Choroid plexus epithelial cell (primary cell): ENCODE results near the gene HLTF.
"Not testable (repeated sequence)": the region's sequence is repeated elsewhere in the genome, so short reads cannot be mapped to it uniquely, and the experiment has no call there.

Experiments used
- DNase-seq: peaks from one replicate; pipeline ENCODE4 v3.0.0-alpha.2; 2010; ENCODE audit warnings: low read depth
- H3K4me3 ChIP-seq: 2 replicates; pipeline ENCODE4 v1.5.1; 2011; ENCODE audit warnings: low read depth, mild to moderate bottlenecking, control low read depth, low read length, moderate library complexity
- TF ChIP-seq, protein P1 (sequence below): conservative IDR thresholded peaks from 2 replicates; pipeline ENCODE4 v1.5.1; 2011; ENCODE audit warnings: low read depth, mild to moderate bottlenecking, control low read depth, inconsistent platforms, low read length, moderate library complexity

Gene HLTF

DNA sequence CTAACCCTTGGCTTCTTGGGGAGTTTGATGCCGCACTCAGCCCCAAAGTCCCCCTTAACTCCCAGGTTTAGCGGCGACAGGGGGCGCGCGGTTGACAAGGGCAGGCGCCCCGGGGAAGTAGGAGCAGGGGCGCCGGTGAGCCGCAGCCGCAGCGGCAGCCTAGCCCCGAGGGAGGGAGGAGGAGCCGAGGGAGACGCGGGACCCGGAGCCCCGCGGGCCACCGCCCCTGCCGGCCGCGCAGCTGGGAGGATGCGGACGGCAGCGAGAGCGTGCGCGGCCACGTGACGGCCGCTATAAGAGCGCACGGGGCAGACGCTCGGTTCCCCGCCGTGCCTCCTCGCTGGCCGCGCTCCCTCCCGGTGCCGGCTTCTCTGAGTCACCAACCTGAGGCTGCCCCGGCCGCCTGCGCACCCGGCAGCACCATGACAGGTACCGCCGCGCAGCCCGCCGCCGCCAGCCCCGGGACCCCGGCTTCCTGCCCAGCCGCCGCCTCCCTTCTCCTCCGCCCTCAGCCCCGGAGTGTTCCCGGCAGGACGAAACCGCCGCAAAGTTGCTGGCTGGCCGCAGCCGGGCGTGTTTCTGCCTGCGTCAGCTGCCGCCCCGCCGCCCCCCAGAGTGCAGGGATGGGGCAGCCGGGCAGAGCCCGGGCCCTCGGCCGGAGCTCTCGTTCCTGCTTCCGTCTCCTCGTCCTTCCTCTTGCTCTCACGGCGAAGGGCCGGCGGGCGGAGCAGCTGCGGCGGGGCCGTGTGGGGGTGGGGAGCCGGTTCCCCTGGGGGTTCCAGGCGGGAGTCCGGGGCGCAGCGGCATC, 94.9 kb downstream of the HLTF start, which contains the start of gene GYG1:
GYG1 (plus strand) TSS at position 322 of the 808 bp plus-strand sequence; CDS start at position 423, 101 bp downstream.
- peak within 1 kb of the TSS; percentile 81 for H3K4me3 ChIP-seq
- DNase-seq: peak; percentile 87
- TF ChIP-seq, protein P1, sequence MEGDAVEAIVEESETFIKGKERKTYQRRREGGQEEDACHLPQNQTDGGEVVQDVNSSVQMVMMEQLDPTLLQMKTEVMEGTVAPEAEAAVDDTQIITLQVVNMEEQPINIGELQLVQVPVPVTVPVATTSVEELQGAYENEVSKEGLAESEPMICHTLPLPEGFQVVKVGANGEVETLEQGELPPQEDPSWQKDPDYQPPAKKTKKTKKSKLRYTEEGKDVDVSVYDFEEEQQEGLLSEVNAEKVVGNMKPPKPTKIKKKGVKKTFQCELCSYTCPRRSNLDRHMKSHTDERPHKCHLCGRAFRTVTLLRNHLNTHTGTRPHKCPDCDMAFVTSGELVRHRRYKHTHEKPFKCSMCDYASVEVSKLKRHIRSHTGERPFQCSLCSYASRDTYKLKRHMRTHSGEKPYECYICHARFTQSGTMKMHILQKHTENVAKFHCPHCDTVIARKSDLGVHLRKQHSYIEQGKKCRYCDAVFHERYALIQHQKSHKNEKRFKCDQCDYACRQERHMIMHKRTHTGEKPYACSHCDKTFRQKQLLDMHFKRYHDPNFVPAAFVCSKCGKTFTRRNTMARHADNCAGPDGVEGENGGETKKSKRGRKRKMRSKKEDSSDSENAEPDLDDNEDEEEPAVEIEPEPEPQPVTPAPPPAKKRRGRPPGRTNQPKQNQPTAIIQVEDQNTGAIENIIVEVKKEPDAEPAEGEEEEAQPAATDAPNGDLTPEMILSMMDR: peak; percentile 26

DNA sequence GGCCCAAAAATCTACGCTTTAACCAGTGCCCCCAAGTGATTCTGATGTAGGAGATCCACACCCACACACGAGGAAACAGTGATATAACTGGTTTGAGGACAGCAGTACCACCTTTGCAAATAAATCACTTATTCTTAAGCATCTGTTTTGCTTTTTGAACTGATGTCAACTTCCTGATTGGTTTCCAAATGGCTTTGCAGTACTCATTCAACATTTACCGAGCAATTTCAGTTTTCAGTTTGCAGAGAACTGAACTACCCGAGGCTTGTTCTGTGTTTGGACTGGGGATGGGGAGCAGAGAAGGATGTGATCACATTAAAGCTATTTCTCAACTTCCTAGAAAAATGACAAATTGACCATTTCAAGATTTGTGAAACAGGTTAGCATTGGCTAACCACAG, 96.1 kb downstream of the HLTF start:
- TF ChIP-seq, protein P1: no peak
- no peak overlapping the region for H3K4me3 ChIP-seq
- no peak for DNase-seq

DNA sequence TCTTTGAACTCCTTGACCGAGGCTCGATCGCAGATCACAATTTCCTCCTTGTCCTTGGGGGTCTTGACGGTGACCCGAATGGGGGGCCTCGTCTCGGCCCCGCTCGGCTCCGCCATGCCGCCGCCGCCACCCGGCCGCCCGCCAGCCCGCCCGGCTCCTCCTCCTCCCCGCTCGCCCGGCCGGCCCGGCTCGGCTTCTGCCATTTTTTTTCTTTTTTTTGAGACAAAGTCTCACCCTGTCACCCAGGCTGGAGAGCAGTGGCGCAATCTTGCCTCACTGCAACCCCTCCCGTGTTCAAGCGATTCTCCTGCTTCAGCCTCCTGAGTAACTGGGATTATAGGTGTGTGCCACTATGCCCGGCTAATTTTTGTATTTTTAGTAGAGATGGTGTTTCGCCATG, 98.8 kb downstream of the HLTF start:
- not testable (repeated sequence) for H3K4me3 ChIP-seq

DNA sequence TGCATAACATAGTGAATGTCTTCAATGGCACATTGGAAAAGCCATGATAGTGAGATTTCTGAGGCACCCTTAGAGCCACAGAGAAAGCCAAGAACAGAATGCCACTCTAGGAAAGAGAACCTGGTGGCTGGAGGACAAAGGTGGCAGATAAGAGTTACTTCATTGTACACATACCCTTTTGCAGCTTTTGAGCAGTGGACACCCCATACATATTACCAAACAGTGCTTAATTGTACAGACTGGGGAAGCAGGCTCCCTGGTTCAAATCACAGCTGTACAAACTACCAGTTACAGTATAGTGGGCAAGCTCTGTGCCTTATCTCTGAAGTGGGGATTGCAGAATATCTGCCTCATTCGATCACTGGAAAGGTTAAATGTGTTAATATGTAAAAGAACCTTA, 105.1 kb downstream of the HLTF start:
- no peak overlapping the region for H3K4me3 ChIP-seq
- TF ChIP-seq, protein P1: no peak
- no peak for DNase-seq

More for the DNA sequence above, 98.8 kb downstream of the HLTF start:
- not testable (repeated sequence) for DNase-seq
